Central memory CD4-positive, alpha-beta T cell (primary cell): Measurements from ENCODE around the gene JADE3.

Experiments used
- DNase-seq: peaks from one replicate; pipeline ENCODE4 v3.0.0; 2022
- total RNA-seq, 3 experiments: gene quantifications; one replicate each; lab custom pipeline; 2026; lab: John Stamatoyannopoulos, UW

The JADE3 gene
- total RNA-seq: 0.39 to 1.4 (median 0.49) reads per million in 3 experiments

DNA sequence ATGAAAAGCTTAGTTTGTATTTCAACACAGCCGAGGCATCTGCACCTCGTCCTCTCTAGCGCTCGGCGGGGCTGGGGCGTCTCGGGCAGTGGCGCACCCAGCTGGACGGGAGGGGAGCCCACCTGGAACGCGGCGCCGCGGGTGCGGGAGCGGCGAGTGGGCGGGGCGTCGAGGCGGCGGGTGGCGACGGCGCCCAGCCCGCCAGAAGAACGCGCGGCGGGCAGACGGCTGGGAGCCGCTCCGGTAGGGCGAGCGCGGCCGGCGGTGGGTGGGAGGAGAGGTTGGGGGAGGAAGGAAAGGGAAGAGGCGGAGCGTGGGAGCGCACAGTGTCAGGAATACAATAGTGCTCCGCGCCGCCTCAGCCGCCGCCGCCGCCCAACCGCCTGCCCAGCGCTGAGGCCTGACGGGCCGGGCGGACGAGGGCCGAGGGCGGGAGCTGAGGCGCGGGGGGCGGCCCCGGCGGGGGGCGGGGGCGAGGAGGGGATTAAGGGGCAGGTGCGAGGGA is at the start of gene JADE3:
Gene JADE3, plus strand, starts transcription at position 324 of the 505 bp plus-strand sequence. CDS start 72,474 bp downstream, outside the sequence.
- DNase-seq: peak; percentile 9

DNA sequence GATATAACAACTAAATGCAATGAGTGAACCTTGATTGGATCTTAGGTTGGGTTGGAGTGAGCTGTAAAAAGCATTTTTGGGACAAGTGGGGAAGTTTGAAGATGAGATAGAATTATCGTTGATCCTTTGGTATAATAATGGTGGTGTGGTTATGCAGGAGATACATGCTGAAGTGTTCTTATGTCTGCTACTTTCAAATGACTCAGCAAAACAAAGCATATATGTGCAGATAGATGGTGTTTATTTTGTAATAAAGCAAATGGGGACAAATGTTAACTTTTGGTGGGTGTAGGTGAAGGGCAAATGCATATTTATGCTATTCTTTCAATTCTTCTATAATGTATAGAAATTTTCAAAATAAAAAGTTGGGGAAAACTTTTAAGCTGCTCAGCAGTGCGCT is 49.1 kb upstream of the JADE3 start:
- no peak for DNase-seq

DNA sequence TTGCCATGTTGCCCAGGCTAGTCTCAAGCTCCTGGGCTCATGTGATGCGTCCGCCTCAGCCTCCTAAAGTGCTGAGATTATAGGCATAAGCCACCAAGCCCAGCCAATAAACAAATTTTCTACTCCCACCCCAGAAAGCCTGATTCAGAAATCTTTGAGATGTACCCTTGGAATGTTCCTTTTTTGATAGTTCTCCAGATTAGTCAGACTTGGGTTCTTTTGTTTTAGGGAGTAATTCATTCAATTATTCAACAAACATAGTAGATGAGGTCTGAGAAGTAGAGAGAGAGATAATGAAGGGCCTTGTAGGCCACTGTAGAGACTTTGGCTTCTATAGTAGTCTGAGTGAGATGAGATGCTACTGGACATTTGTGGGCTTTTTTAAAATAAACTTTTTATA is 47.6 kb upstream of the JADE3 start:
- DNase-seq: no peak

DNA sequence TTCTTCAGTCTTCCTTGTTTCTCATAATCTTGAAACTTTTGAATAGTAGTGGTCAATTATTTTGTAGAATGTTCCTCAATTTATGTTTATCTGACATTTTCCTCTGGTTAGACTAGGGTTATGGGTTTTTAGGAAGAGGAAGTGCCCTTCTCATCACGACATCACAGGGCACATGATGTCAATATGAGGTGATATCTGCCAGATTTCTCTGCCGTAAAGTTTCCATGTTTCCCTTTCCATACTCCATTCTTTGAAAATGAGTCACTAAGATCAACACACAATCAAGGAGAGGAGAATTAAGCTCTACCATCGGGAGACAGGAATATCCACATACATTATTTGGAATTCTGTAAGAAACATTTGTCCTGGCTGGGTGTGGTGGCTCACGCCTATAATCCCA is 46.9 kb upstream of the JADE3 start:
- no peak for DNase-seq

DNA sequence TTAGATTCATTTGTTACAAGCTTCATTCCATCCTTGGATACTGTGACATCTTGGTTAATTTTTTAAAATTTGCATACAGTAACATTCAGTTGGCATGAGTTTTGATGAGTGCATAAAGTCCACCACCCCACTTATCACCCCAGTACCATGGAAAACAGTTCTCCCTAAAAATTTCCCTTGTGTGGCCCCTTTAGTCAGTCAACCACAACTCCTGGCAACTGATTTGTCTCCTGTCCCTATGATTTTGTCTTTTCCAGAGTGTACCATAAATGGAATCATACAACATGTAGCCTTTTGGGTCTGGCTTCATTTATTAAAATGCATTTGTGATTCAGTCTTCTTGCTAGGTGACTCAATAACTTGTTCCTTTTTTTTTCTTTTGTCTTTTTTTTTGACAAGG is 45.5 kb upstream of the JADE3 start:
- DNase-seq: no peak

DNA sequence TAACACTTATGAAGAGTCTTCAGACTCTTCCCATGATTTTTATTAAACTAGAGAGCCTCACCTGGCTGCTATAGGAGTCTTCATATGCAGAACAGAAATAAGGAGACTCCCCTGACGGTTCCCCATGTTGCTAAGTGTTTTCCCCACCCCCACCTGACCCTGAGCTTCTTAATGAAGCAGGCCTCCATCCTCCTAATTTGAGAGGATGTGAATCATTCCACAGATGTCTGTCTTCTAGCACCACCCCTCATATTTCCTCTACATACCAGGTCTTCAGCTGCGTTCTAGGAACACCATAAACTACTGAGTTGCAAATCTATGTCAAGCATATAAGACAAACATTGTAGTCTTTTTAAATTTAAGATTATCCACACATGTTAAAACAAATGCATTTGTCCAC is 38.5 kb upstream of the JADE3 start:
- DNase-seq: no peak

DNA sequence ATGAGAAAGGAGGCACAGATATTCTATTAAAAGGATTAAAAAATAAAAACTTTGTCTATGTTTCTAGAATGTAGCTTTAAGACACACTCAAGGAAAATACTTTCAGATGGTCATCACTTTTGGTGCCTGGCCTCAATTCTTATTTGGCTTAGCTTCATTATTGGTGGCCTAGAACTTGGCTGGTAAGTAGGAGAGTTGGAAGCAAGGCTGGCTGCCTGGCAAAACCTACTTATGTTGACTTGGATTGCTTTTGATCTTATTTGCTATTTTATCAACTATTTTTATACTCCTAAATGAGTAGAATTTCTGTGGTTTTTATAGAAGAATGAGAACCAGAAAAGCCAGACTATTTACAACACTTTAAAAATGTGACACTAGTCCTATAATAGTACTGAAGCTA is 35.3 kb upstream of the JADE3 start:
- DNase-seq: no peak

DNA sequence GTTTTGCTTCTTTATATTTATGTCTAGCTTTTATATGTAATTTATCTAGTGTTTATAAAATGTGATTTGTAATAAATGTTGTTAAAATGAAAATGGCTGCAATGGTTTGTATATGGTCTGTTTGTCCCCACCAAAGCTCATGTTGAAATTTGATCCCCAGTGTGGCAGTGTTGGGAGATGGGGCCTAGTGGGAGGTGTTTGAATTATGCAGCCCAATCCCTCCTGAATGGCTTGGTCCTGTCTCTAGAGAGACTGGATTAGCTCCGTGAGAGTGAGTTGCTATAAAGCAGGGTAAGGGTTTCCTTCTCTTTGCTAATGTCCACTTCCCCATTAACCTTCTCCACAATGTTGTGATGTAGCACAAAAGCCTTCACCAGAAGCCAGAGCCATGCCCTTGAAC is 30.0 kb upstream of the JADE3 start:
- DNase-seq: no peak

DNA sequence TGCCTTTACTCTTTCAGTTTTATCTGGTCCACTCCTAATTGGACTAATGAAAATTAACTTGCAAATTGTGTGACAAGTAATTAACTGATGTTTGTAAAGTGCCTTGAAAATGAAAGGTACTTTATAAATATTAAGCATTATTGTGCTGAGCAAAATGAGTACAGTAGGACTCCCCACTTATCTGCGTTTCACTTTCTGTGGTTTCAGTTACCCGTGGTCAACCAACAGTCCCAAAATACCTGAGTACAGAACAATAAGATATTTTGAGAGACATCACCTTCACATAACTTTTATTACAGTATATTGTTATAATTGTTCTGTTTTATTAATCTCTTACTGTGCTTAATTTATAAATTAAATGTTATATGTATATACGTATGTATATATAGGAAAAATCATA is 27.4 kb upstream of the JADE3 start:
- no peak for DNase-seq

DNA sequence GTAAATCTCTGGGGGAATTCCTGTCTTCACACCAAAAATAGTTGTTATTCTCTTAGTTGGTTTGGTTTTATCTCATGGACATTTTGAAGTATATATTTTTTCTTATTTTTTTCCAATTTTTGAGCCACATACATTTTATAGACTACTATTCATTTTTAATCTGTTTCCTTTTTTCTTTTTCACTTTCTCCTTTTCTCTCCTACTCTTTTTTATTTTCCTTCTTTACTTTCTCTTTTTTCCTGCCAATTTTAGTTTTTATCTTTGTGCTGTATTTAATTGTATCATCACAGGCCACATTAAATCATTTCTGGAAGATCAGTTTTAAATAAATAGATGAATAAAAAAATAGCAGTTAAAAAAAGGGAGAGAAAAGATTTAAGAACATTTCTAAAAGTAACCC is 14.0 kb upstream of the JADE3 start:
- no peak for DNase-seq

DNA sequence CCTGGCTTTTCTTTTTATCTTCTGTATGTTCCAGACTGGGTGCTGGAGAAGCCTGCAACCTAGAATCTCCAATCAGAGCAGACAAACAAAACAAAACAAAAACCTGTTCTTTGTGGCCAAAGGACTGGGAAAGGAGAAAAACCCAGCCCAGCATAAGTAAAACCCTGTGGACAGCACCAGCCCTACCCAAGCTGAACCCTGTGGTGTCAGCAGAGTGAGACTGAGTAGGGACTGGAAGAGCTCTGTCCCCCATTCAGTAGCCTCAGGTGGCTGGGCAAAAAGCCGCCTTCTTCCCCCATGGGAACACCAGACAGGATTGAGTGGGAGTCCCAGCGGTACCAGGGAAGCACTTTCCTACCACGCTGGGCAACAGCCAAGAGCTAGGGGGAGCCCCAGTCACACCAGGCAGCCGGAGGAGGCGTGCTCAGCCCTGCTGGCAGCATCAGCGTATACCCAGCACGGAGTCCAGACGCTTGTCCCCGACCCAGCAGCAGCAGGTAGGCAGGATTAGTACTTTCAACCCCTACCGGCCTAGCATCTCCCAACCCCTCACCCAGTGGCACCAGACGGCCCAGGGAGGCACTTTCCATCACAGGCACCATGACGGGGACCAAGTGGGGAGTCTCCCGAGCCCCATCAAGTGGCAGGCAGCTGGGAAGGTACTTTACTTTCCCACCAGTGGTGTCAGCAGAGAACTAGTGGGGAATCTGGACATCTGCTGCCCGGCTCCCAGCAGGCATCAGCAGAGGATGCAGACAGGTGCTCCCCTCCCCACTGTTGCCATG is 8.6 kb upstream of the JADE3 start:
- DNase-seq: peak; percentile 37

DNA sequence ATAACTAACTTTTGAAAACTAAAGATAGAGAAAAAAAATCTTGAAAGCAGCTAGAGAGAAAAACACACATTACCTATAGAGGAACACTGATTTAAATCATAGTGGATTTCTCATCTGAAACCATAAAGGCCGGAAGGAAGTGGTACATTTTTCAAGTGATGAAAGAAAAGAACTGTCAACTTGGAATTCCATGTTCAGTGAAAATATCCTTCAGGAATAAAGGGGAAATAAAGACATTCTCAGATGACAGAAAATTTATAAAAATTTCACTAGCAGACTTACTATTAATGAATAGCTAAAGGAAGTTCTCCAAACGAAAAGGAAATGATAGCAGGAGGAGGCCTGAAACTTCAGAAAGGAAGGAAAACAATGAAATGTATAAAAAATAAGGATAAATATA is 7.6 kb upstream of the JADE3 start:
- DNase-seq: no peak

DNA sequence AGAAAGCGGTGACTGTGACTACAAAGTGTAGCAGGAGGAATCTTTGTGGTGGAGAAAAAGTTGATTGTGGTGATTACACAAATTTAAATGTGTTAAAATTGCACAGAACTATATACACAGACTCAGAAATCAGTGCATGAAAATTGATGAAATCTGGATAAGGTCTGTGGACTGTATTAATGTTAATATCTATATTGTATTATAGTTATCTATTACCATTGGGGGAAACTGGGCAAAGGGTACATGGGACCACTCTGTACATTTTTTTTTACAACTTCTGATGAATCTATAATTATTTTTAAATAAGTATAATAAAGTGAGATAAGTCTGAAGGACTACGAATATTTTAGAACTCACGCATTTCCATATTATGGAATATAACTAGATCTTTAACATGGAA is 1.8 kb upstream of the JADE3 start:
- DNase-seq: no peak

DNA sequence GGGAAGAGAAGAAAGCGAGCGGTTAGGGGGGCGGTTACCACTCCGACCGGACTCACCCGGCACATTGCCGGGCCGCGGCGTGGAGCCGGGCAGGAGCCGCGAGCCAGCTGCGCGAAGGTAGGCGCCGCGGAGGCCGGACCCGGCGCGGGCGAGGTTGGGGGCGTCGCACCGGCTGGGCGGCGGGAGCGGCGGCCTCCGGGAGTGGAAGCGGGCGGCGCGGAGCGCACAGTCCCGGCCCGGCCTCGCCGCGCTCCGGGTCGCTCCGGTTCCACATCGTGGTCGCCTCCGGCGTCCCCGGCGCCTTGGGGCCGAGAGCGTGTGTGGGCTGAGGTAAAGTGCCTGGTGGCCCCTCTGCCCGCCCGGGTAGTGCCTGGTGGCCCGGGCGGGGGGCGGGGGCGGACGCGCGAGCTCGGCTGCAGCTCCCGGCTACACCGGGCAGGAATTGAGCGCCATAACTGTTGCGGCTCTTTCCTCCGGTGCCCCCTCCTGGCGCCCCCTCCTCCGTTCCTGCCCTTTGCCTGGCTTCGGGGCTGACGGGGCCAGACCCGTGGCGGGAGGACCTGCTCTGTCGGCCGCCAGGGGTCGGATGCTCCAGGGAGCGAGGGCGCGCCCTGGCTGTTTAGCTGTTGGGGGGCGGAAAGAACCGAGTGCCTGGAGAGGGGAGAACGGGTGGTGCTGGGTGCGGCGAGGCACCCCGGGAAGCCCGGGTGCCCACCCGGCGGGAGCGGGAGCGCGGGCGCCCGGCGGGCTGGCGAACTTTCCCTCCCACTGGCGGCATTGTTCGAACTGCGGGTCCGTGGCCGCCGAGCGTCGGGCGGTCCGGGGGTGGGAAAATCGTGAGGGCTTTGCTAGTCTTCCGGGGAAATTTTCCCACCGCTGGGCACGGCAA is 626 bp downstream of the JADE3 start:
- no peak for DNase-seq

DNA sequence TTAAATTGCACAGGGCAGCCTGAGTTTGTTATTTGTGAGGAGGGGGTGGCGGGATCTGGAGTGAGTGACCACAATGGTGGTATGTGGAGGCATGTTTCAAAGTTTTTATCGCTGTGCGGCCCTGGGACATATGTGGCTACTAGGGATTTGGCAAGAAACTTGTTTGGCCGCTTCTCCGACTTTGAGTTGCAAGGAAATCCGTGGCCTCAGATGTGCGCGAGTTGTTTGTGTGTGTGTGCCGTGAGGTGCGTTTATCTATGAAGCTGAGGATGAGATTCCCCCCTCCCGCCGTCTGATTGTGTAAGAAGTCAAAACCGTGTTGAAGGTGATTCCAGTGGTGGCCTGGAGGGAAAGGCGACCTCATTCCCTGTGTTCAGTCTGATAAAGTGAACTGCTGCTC is 1.4 kb downstream of the JADE3 start:
- no peak for DNase-seq

DNA sequence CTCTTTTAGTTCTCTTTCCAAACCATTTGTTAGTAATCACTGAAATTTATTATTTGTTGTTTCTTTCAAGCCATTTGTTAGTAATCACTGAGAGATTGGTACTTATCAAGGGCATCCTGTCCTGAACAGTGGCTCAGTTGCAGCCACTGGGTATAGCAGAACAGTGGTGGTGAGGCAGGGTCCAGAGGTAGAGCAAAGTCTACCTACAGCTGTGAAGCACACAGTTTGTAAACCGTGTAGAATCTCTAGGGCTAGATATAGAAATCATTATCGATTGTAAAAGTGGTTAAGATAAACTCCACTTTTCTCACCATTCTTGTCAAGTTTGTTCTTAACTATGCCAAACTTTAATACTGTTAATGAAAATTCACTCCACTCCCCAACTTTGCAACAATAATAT is 4.1 kb downstream of the JADE3 start:
- DNase-seq: no peak

DNA sequence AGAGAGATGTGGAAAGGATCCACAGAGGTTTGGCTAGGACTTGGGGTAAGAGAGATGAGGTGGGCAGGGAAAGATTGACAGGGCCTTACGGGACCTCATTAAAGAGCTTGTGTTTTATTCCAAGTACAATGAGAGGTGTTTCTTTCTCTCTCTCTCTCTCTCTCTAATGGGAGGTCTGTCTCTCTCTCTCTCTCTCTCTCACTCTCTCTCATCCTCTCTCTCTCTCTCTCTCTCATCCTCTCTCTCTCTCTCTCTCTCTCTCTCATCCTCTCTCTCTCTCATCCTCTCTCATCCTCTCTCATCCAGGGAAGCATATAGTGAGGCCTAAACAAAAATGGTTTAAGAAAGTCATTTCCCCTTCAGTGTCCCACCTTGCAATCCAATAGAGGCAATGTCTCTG is 5.4 kb downstream of the JADE3 start:
- no peak for DNase-seq

DNA sequence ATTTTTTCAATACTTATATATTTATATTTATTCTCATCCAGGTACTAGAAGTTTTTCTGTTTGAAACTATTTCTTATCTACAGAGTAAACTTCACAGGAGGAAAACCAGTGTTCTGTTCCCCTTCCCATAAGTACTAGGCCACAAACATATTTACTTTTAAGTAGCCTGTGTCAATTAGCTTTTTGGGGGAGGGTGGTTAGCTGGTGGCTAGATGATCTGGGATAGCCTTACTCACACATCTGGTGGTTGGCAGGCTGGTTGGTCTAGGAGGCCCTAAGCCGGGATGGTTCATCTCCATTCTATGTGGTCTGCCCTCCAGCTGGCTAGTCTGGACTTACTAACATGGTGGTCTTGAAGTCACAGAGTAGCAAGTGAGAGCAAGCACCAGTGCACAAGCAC is 6.2 kb downstream of the JADE3 start:
- no peak for DNase-seq

DNA sequence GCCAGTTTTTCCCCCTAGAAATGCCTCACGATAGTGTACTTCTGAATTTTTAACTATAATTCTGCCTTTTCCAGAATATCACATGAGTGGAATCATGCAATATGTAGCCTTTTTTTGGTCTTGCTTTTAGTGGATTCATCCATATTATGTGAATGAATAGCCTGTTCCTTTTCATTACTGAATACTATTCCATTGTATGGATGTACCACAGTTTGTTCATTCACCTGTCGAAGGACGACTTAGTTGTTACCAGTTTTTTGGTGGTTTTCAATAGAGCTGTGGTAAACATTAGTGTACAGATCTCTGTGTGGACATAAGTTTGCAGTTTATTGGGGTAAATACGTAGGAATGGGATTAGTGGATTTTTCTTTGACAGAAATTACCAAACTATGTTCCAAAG is 8.0 kb downstream of the JADE3 start:
- DNase-seq: no peak

DNA sequence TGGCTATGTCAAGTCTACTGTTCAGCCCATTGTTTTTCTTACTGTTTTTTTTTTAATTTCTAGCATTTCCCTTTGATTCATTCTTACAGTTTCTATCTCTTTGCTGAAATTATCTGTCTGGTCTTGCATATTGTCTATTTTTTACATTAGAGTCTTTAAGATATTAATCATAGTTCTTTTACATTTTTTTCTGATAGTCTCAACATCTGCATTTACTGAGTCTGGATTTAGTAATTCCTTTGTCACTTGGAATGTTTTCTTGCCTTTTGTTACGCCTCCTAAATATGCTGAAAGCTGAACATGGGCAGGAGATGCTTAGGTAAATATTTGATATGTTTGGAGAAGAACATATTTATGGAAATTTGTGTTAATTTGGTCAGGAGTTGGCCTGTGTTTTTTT is 10.4 kb downstream of the JADE3 start:
- DNase-seq: no peak

DNA sequence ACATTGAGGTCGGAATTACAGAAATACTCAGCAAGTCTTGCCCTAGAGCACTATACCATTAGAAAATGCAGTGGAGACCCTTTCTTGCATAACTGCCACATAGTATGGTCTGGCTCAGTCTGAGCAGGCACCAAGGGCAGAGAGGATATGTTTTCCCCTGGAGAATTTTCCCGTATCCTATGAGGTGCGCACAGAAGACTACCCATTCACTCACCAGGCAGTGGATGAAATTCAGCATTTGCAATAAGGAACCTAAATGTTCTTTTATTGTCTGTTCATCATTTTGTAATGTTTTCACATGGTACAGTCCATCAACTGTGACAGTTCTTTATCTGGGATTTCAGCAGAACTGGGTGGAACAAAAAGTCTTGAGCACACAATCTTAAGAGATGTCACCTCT is 15.5 kb downstream of the JADE3 start:
- DNase-seq: no peak

DNA sequence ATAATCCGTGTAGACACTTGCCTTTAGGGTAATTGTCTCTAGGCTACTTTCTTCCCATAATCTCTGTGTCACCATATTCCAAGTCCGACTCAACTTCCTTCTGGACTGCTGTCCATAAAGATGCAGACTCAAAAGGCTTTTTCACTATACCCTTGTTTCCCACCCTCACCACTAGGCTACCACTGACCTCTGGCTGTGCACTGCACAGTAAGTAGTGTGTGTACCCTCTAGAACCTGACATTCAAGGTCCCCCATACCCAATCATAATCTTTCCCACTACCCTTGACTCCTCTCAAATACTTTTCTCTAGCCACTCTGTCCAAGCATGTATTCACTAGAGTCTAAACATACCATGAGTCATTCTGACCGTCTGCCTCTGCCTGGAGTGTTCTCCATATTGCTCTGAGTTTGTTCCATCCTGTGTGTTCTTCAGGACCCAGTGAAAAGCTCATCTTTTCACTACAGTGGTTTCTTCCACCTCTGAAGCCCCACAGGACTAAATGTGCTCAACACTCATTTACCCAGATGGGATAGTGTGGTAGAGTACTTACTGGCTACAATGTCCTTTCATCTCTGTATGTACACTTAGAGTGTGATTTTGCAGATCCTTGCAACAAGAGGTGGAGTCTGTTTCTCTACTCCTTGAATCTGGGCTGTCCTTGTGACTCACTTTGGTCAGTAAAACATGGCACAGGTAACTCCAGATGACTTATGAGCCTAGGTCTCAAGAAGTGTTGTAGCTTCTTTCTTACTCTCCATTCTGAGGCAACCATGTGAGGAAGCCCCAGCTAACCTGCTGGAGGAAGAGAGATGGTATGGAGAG is 17.4 kb downstream of the JADE3 start:
- DNase-seq: no peak

DNA sequence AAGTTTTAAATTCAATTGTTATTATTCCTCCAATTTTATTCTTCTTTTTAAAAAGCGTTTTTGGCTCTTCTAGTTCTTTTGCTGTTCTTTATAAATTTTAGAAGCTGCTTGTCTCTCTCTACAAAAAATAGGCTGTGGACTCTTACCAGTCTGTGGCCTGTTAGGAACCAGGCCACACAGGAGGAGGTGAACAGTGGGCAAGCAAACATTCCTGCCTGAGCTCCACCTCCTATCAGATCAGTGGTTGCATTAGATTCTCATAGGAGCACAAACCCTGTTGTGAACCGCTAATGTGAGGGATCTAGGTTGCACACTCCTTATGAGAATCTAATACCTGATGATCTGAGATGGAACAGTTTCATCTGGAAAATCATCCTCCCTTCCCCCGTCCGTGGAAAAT is 23.1 kb downstream of the JADE3 start:
- DNase-seq: no peak
